Anterior cingulate cortex (tissue), 58 donors: ENCODE data around the gene SEZ6L2.
"Not testable (repeated sequence)": the region's sequence is repeated elsewhere in the genome, so short reads cannot be mapped to it uniquely, and the experiment has no call there.

Source experiments
- DNase-seq, 58 donors: peaks; one replicate each; lab custom pipeline; 2025; lab: John Stamatoyannopoulos, UW

SEZ6L2 gene

GRCh38 chr16:29858149-29858849 is 41.1 kb downstream of the SEZ6L2 start:
- no peak for DNase-seq

GRCh38 chr16:29857133-29857760 is 42.1 kb downstream of the SEZ6L2 start:
- DNase-seq, result peak in 5 of 58 donors; percentile 16 to 30 (median 17)

GRCh38 chr16:29854520-29855100 is 44.7 kb downstream of the SEZ6L2 start:
- DNase-seq, result no peak

DNA sequence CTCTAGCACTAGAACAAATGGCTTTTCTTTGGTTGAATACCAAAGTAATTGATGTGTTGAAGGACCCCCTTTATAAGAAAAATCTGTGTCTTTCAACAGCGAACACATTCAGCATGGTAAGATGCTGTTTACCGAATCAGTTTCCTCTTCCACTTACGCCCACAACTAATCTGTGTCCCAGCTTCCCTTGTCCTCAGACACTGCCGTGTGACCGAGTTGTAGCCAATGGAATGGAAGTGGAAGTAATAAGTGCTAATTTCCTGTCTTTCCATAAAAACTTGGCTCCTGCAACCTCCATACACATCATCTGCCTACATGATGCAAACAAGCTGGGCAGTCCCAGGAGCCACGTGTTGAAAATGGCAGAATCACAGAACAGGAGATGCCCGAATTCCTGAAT is 46.7 kb downstream of the SEZ6L2 start:
- DNase-seq, result peak in 4 of 58 donors; percentile 4 to 34 (median 12)

DNA sequence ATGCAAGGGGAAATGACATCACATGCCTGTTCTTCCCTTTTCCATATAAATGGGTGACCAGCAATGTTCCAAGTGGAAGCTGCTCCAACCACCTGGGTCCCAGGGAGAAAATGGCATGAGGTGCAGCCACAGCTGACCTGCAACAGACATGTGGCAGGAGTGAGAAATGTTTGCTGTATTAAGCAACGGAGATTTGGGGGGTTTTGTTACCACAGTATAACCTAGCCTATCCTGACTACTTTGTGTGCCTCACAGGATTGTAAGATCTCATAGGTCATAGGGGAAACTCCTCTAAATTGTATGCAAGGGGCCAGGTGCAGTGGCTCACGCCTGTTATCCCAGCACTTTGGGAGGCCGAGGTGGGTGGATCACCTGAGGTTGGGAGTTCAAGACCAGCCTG is 48.4 kb downstream of the SEZ6L2 start:
- DNase-seq, result no peak

GRCh38 chr16:29849505-29849904 is 49.8 kb downstream of the SEZ6L2 start:
- peak in 19 of 58 donors; percentile 7 to 78 (median 27) for DNase-seq

GRCh38 chr16:29848420-29849297 is 50.7 kb downstream of the SEZ6L2 start:
- DNase-seq, result peak in 47 of 58 donors; percentile 6 to 77 (median 41)

GRCh38 chr16:29845656-29846055 is 53.7 kb downstream of the SEZ6L2 start:
- no peak for DNase-seq

DNA sequence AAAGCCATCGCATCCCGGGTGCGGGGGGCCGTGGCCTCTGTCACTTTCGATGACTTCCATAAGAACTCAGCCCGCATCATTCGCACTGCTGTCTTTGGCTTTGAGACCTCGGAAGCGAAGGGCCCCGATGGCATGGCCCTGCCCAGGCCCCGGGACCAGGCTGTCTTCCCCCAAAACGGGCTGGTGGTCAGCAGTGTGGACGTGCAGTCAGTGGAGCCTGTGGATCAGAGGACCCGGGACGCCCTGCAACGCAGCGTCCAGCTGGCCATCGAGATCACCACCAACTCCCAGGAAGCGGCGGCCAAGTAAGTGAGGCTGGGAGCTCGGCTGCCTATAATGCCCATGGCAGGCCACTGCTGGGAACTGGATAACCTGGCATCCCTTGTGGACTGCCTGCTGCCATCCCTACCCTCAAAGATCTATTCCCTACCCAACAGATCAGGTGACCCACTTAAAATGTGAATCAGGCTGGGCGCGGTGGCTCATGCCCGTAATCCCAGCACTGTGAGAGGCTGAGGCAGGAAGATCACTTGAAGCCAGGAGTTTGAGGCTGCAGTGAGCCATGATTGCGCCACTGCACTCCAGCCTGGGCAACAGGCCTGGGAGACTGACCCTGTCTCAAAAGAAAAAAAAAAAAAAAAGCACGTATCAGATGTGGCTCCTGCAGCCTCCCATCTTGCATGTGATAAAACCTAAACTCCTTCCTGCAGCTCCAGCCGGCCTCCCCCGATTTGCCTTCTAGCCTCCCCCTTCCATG is 54.6 kb downstream of the SEZ6L2 start:
- DNase-seq, result no peak

DNA sequence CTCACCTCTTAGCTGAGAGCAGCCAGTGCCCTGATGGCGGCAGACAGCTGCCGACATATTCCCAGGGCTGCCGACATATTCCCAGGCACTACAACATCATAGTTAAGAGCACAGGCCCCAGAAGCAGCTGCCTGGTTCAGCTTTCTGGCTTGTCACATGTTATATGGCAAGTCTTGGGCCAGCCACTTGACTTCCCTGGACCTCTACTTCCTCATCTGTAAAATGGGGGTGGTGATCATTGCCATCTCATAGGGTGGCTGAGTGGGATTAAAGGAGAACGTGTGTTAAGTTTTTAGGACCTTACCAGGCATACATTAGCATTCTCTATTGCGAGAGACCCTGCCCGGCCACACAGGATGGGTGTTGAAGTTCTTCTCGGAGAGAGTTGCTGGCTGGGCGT is 55.4 kb downstream of the SEZ6L2 start:
- no peak for DNase-seq

GRCh38 chr16:29842732-29843346 is 56.5 kb downstream of the SEZ6L2 start:
- no peak for DNase-seq

- no peak for DNase-seq
Observed at GRCh38 chr16:29841631-29842030, 57.7 kb downstream of the SEZ6L2 start.

GRCh38 chr16:29840240-29840639 is 59.1 kb downstream of the SEZ6L2 start:
- no peak for DNase-seq

GRCh38 chr16:29839822-29840221 is 59.5 kb downstream of the SEZ6L2 start:
- no peak for DNase-seq

GRCh38 chr16:29837841-29838240 is 61.5 kb downstream of the SEZ6L2 start:
- DNase-seq, result peak in 1 of 58 donors; percentile 10

DNA sequence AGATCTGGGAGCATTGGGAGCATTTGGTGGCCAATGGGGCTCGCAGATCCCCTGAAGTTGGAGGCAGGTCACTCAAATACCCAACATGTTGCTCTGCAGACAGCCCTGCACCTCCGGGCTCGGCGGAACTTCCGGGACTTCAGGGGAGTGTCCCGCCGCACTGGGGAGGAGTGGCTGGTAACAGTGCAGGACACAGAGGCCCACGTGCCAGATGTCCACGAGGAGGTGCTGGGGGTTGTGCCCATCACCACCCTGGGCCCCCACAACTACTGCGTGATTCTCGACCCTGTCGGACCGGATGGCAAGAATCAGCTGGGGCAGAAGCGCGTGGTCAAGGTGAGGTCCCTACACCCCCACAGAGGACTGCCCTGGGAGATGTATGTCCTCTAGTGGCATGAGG is 62.7 kb downstream of the SEZ6L2 start:
- no peak for DNase-seq

- DNase-seq, result no peak
Observed at GRCh38 chr16:29835926-29836325, 63.4 kb downstream of the SEZ6L2 start.

GRCh38 chr16:29834079-29834478 is 65.3 kb downstream of the SEZ6L2 start:
- no peak for DNase-seq

GRCh38 chr16:29833219-29833618 is 66.1 kb downstream of the SEZ6L2 start:
- DNase-seq, result not testable (repeated sequence)

DNA sequence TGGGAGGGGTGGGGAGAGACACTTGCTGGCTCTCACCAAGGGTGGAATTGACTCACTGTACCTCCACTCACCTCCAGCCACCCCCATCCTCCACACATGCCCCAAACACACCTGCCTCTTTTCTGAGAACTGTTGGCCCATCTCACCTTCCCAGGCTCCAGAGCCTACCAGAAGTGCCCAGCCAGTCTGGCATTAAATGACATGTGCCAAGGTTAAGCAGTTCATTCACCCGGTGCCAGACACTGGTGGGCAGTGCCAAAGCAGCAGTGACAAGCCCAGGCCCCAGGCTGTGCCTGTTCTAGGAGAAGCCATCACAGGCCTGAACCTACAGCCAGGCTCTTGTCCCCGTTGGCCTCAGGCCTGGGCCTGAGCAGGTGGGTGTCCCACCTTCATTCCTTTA is 67.9 kb downstream of the SEZ6L2 start:
- no peak for DNase-seq
